Vagina (tissue), 2 donors: ENCODE data around the gene BTNL2.

Experiments used
- POLR2A ChIP-seq, 2 donors: fragments of 450-650 bp; IDR thresholded peaks; one replicate each; pipeline ENCODE4 v1.6.1; 2017; ENCODE audit warnings: antibody characterized with exemption in 2 of 2, mild to moderate bottlenecking in 2 of 2, moderate library complexity in 2 of 2
- POLR2AphosphoS5 ChIP-seq, 2 donors: sonication (generic); formaldehyde crosslinking; IDR thresholded peaks; one replicate each; pipeline ENCODE4 v1.9.0; 2017; ENCODE audit warnings: antibody characterized with exemption in 2 of 2, mild to moderate bottlenecking in 2 of 2, low read depth in 1 of 2; ENCODE audit not compliant: insufficient read depth in 1 of 2
- TF ChIP-seq, protein P1 (sequence below), 3 experiments: fragments of 450-650 bp in 2 of 3; fragments of 200-600 bp in 1 of 3; sonication (generic) in 1 of 3; IDR thresholded peaks; one replicate each; pipeline ENCODE4 v1.5.1; 2017 to 2019; ENCODE audit warnings: antibody characterized with exemption in 3 of 3, mild to moderate bottlenecking in 2 of 3, moderate library complexity in 2 of 3

GRCh38 chr6:32406857-32407256 lies at the start of gene BTNL2:
- TF ChIP-seq, protein P1, sequence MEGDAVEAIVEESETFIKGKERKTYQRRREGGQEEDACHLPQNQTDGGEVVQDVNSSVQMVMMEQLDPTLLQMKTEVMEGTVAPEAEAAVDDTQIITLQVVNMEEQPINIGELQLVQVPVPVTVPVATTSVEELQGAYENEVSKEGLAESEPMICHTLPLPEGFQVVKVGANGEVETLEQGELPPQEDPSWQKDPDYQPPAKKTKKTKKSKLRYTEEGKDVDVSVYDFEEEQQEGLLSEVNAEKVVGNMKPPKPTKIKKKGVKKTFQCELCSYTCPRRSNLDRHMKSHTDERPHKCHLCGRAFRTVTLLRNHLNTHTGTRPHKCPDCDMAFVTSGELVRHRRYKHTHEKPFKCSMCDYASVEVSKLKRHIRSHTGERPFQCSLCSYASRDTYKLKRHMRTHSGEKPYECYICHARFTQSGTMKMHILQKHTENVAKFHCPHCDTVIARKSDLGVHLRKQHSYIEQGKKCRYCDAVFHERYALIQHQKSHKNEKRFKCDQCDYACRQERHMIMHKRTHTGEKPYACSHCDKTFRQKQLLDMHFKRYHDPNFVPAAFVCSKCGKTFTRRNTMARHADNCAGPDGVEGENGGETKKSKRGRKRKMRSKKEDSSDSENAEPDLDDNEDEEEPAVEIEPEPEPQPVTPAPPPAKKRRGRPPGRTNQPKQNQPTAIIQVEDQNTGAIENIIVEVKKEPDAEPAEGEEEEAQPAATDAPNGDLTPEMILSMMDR (IDR thresholded peaks at IDR 0.05) = no peak
- TF ChIP-seq POLR2A (IDR thresholded peaks at IDR 0.05) (no peak), POLR2AphosphoS5 (IDR thresholded peaks at IDR 0.05; ENCODE audit: insufficient read depth in 1 of 2, low read depth in 1 of 2) (no peak)
